Body of pancreas (tissue), 4 donors: ENCODE data around the gene NEK3. TPM values are rescaled to one million over a fixed set of nuclear protein-coding genes. Genes with fewer than 3 reads are reported as not detected.
"Not testable (repeated sequence)": the region's sequence is repeated elsewhere in the genome, so short reads cannot be mapped to it uniquely, and the experiment has no call there.

Experiments
- ATAC-seq: fragments of 150-250 bp; one replicate; pipeline ENCODE4 v1.9.1; 2016
- DNase-seq, 4 donors: peaks; one replicate each; pipeline ENCODE4 v3.0.0-alpha.2; 2019
- H3K27ac ChIP-seq, 4 donors: fragments of 200-600 bp; sonication (generic); 1 replicate in 3 of 4; 2 replicates in 1 of 4; pipeline versions ENCODE4 v1.5.1 to v1.6.1; 2016 to 2019; ENCODE audit warnings: mild to moderate bottlenecking in 1 of 4, mixed read lengths in 1 of 4, moderate library complexity in 1 of 4
- H3K27me3 ChIP-seq, 2 donors: fragments of 200-600 bp; sonication (generic); one replicate each; pipeline ENCODE4 v1.6.0; 2016; ENCODE audit warnings: mild to moderate bottlenecking in 1 of 2
- H3K36me3 ChIP-seq, 2 donors: fragments of 200-600 bp; sonication (generic); replicated peaks in 1 of 2; 2 replicates each; pipeline ENCODE4 v1.5.1; 2016; ENCODE audit warnings: low read depth in 2 of 2; ENCODE audit not compliant: insufficient read depth in 1 of 2
- H3K4me1 ChIP-seq: fragments of 200-600 bp; sonication (generic); one replicate; pipeline ENCODE4 v1.6.0; 2016
- H3K4me3 ChIP-seq, 2 donors: fragments of 200-600 bp; sonication (generic); 1 replicate in 1 of 2; 2 replicates in 1 of 2; pipeline ENCODE4 v1.5.1; 2016 to 2019
- H3K9me3 ChIP-seq, 3 donors: fragments of 200-600 bp; sonication (generic); 1 replicate in 2 of 3; 2 replicates in 1 of 3; pipeline ENCODE4 v1.5.1; 2016
- CTCF ChIP-seq, 7 experiments: fragments of 450-650 bp in 4 of 7; fragments of 200-600 bp in 3 of 7; sonication (generic) in 3 of 7; IDR thresholded peaks; one replicate each; pipeline ENCODE4 v1.5.1; 2016 to 2019; ENCODE audit warnings: antibody characterized with exemption in 7 of 7
- POLR2A ChIP-seq, 3 donors: fragments of 450-650 bp; IDR thresholded peaks; one replicate each; pipeline ENCODE4 v1.6.1; 2016; ENCODE audit warnings: antibody characterized with exemption in 3 of 3, mild to moderate bottlenecking in 2 of 3
- WGBS, 2 donors: methylation state at CpG; one replicate each; pipeline ENCODE4 v1.1.5; 2017; 5-methylcytosine and 5-hydroxymethylcytosine counted together
- intact Hi-C: fragments of 100-400 bp; cut with DNase I; formaldehyde crosslinking; loops from one replicate; pipeline ENCODE4 v1.15.1; 2023
- total RNA-seq, 2 donors: library from RNA; depleted of rRNA; stranded (reverse); fragments of >200 nt; gene quantifications; one replicate each; pipeline ENCODE4 v1.1.0, GENCODE V29; 2016

The NEK3 gene
- total RNA-seq, 2 donors from 2014 or later, result 19.7 to 25.4 TPM

- whole genome bisulfite sequencing, 2 donors, result 76 to 100% methylated on average over 1 of the region's 1 CpG
- Histone ChIP-seq H3K9me3 (no peaks in the 10 kb centered on the region), H3K4me1 (no peaks in the 10 kb centered on the region), H3K27me3 (no peaks in the 10 kb centered on the region), H3K4me3 (no peak overlapping the region), H3K27ac (no peak overlapping the region), H3K36me3 (no peaks in the 10 kb centered on the region)
- ATAC-seq, result no peak
- DNase-seq, result no peak
- intact Hi-C loops, result no loop called here
- TF ChIP-seq POLR2A (IDR thresholded peaks at IDR 0.05), result no peak
- TF ChIP-seq CTCF (IDR thresholded peaks at IDR 0.05), result no peak
Measured at GRCh38 chr13:52105841-52106240, 53.6 kb downstream of the NEK3 start.

GRCh38 chr13:52104624-52105023 is 54.8 kb downstream of the NEK3 start:
- no peak for DNase-seq
- H3K27me3 ChIP-seq, result no peaks in the 10 kb centered on the region
- no peaks in the 10 kb centered on the region for H3K4me1 ChIP-seq
- 81 to 95% methylated on average over 1 of the region's 1 CpG for WGBS, 2 donors
- H3K36me3 ChIP-seq, result no peaks in the 10 kb centered on the region
- H3K9me3 ChIP-seq, result no peaks in the 10 kb centered on the region
- no peak overlapping the region for H3K27ac ChIP-seq
- no peak for TF ChIP-seq POLR2A (IDR thresholded peaks at IDR 0.05)
- no peak for TF ChIP-seq CTCF (IDR thresholded peaks at IDR 0.05)
- intact Hi-C loops, result no loop called here
- ATAC-seq, result no peak
- no peak overlapping the region for H3K4me3 ChIP-seq

GRCh38 chr13:52103386-52103785 is 56.0 kb downstream of the NEK3 start:
- TF ChIP-seq CTCF (IDR thresholded peaks at IDR 0.05) (no peak), POLR2A (IDR thresholded peaks at IDR 0.05) (no peak)
- Histone ChIP-seq H3K4me3 (no peak overlapping the region), H3K27ac (no peak overlapping the region), H3K27me3 (no peaks in the 10 kb centered on the region), H3K36me3 (no peaks in the 10 kb centered on the region), H3K4me1 (no peaks in the 10 kb centered on the region), H3K9me3 (no peaks in the 10 kb centered on the region)
- DNase-seq (no peak), ATAC-seq (no peak)
- intact Hi-C loops, result no loop called here
- 78 to 79% methylated on average over 5 of the region's 5 CpGs for WGBS, 2 donors

- H3K4me1 ChIP-seq, H3K36me3 ChIP-seq, H3K4me3 ChIP-seq, intact Hi-C loops, H3K9me3 ChIP-seq, H3K27ac ChIP-seq, H3K27me3 ChIP-seq, ATAC-seq, DNase-seq: not testable (repeated sequence)
- 94 to 98% methylated on average over 3 of the region's 3 CpGs for WGBS, 2 donors
Measured at GRCh38 chr13:52102423-52102822, 57.0 kb downstream of the NEK3 start.

- Histone ChIP-seq H3K4me1 (no peaks in the 10 kb centered on the region), H3K27ac (no peak overlapping the region), H3K27me3 (no peaks in the 10 kb centered on the region), H3K9me3 (no peaks in the 10 kb centered on the region), H3K4me3 (no peak overlapping the region), H3K36me3 (no peaks in the 10 kb centered on the region)
- intact Hi-C loops, result no loop called here
- DNase-seq (no peak), ATAC-seq (no peak)
- 90 to 95% methylated on average over 2 to 5 of the region's 5 CpGs for WGBS, 2 donors
- TF ChIP-seq POLR2A (IDR thresholded peaks at IDR 0.05) (no peak), CTCF (IDR thresholded peaks at IDR 0.05) (no peak)
Measured at GRCh38 chr13:52097197-52097596, 62.2 kb downstream of the NEK3 start.
